A549 treated with GW870086 at 1 μM for 4 hours (cell line): ENCODE measurements around the gene PANK2. TPM values are rescaled to one million over a fixed set of nuclear protein-coding genes. Genes with fewer than 3 reads are reported as not detected.

Experiments used
- total RNA-seq: library from RNA; stranded (reverse); fragments of 200-300 nt; extraction: Qiagen RNA extraction; gene quantifications from 5 replicates; pipeline ENCODE4 v1.2.3, GENCODE V29; 2022; ENCODE audit warnings: low read depth

Gene PANK2
- 48.5 to 59.2 TPM (median 54.8 TPM) in 5 replicates for total RNA-seq

GRCh38 chr20:3888622-3889488, at the start of gene PANK2:
Gene PANK2, plus strand, starts transcription at chr20:3889387.

DNA sequence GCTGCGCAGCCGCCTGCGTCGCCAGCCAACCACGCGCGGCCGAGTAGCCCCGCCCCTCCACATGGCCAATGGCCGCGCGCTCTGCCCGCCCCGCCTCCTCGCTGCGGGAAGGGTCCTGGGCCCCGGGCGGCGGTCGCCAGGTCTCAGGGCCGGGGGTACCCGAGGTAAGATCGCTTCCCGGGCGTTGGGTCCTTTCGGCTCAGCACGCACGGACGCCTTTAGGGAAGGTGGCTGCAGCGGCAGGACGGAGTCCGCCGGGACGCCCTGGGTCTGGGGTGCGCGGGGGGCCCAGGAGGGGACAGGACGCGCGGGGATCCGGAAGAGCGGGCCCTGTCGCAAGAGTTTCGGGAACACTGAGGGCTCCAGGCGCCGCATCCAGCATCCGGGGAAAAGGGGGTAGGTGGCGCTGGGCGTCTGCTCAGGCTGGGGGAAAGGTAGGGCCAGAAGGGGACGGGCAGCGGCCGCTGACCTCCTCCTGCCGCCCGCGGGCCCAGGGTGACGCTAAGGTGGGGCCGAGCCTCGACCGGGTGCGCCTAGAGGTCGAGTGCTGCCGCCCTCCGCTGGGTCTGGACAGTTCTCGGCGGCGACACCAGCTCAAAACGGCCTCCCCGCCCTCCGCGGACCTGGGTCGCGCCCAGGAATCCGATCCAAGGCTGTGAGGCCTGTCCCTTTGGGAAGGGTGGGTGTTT, 42.3 kb upstream of the PANK2 start, which contains the start of gene MAVS:
Gene MAVS, plus strand, starts transcription at position 95 of the 689 bp plus-strand sequence. CDS start 7,791 bp downstream, outside the sequence.

Other genes with a start within 250 kb of the PANK2 start
- gene GFRA4, start 226.0 kb upstream of the PANK2 start, total RNA-seq: not detected in 5 replicates
- gene ADAM33, start 207.4 kb upstream of the PANK2 start, total RNA-seq: 0.05 to 0.13 TPM (median 0.07 TPM) in 3 of 5 replicates, not detected in the others
- gene SIGLEC1, start 176.8 kb upstream of the PANK2 start, total RNA-seq: 0.02 to 0.03 TPM in 2 of 5 replicates, not detected in the others
- 0.29 to 0.65 TPM (median 0.44 TPM) in 5 replicates for gene HSPA12B, start 156.7 kb upstream of the PANK2 start, total RNA-seq
- gene ADISSP, start 121.6 kb upstream of the PANK2 start, total RNA-seq: 104 to 160 TPM (median 155 TPM) in 5 replicates
- 1.4 to 2.7 TPM (median 2.0 TPM) in 5 replicates for gene SPEF1, start 107.9 kb upstream of the PANK2 start, total RNA-seq
- gene CENPB, start 102.6 kb upstream of the PANK2 start, total RNA-seq: 101 to 135 TPM (median 128 TPM) in 5 replicates
- 212 to 267 TPM (median 253 TPM) in 5 replicates for gene CDC25B, start 93.1 kb upstream of the PANK2 start, total RNA-seq
- gene AP5S1, start 68.8 kb upstream of the PANK2 start, total RNA-seq: 13.9 to 18.4 TPM (median 16.8 TPM) in 5 replicates
- gene MAVS, start 42.6 kb upstream of the PANK2 start, total RNA-seq: 17.4 to 24.6 TPM (median 23.0 TPM) in 5 replicates
- 11.9 to 15.6 TPM (median 14.5 TPM) in 5 replicates for gene RNF24, start 126.2 kb downstream of the PANK2 start, total RNA-seq